Activated T-helper 1 cell treated with anti-CD3 and anti-CD28 coated beads, Interleukin-2, amount 50 U/mL, for 16 hours (primary cell): ENCODE data around the gene KLF15.

Source experiments
- DNase-seq, 2 donors: peaks; one replicate each; pipeline ENCODE4 v3.0.0-alpha.2; 2020; ENCODE audit warnings: low read depth in 1 of 2, low spot score in 1 of 2

KLF15 gene

GRCh38 chr3:126307591-126308393, 49.4 kb downstream of the KLF15 start:
- DNase-seq = no peak

DNA sequence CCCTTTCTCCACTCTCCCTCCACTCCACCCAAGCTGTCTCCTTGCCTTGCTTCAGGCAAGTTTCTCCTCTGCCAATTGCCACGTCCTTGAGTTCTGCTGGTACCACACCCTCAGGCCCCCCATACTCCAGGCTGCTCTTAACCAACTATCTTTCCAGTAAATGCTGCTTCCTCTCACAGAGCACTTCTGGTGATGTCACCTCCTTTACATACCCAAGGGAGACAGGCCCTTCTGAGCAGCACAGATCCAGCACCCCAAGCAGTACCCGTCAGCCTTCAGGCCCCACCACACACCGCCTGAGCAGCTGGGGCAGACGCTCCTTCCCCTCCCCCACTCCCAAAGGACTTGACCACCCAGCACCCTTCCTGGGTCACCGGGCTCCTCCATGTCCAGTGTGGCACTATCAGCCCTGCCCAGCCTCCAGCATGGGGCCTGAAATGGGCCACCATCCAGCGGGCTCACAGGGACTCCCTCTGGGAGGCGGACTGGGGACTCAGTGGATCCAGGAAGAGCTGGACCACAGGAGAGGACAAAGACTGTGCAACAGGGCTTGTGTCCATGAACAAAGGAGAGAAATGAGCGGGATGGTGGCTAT, 50.2 kb downstream of the KLF15 start:
- no peak for DNase-seq

DNA sequence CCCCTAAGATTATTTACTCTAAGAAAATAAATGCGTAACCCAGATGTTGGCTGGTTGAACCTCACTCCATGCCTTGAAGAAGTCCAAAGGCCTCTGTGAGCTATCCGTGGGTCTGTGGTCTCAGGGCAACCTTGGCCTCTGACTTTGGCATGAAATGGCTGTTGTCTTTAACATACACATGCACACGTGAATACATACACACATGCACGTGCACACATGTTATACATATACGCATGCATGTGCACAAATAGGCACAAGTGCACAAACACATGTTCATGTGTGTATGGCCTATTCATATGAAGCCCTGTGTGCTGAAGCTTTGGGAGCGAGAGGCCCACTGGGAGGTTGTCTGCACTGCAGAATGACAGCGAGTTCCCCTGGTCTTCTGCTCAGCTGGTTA, 50.8 kb downstream of the KLF15 start:
- no peak for DNase-seq

DNA sequence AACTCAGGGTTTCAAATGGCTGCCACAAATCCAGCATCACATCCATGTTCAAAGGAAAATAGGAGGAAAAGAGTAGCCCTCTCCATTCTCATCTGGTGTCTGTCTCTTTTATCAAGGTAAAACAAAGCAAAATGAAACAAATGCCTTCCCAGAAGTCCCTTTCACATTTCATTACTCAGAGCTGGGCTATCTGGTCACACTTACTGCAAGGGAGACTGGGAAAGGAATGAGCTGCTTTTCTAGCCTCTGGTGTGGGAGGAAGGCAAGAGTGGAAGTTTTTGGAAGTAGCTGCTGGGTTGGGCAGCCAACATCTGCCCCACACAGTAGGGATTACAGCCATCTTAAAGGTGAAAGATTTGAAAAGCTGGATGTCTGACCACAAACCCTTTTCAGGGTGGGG, 51.8 kb downstream of the KLF15 start:
- DNase-seq = no peak

DNA sequence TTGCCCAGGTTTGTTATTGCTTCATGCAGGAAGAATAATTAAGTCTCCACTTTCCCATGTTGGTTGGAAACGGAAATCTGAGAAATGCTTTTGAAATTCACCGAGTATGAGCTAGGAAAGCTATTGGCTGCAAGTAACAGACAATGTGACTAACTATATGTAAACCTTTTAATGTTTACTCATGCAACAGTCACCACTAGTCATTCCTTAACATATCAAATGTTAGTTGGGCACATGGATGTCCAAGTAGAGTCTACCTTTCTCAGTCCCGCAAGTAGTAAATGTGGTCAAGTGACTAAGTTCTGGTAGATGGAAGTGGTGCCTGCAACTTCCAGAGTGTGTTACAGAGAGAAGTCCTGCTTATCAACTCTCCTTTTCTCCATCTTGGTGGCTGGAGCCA, 52.5 kb downstream of the KLF15 start:
- DNase-seq = no peak

- no peak for DNase-seq
Measured at GRCh38 chr3:126304291-126304690, 52.9 kb downstream of the KLF15 start.

DNA sequence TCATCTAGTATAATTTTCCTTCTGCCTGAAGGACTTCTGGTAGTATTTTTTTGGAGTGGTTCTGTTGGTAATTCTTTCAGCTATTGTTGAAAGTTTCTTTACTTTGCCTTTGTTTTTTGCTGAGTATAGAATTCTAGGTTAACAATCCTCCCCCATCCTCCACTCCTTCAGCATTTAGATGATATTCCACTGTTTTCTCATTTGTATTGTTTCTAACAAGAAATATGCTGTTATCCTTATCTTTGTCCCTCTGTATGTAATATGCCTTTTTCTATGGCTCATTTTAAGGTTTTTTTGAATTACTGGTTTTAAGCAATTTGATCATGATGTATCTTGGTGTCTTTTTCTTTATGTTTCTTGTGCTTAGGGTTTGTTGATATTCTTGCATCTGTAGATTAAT, 53.9 kb downstream of the KLF15 start:
- no peak for DNase-seq

GRCh38 chr3:126300761-126301481, 56.3 kb downstream of the KLF15 start:
- DNase-seq = no peak

DNA sequence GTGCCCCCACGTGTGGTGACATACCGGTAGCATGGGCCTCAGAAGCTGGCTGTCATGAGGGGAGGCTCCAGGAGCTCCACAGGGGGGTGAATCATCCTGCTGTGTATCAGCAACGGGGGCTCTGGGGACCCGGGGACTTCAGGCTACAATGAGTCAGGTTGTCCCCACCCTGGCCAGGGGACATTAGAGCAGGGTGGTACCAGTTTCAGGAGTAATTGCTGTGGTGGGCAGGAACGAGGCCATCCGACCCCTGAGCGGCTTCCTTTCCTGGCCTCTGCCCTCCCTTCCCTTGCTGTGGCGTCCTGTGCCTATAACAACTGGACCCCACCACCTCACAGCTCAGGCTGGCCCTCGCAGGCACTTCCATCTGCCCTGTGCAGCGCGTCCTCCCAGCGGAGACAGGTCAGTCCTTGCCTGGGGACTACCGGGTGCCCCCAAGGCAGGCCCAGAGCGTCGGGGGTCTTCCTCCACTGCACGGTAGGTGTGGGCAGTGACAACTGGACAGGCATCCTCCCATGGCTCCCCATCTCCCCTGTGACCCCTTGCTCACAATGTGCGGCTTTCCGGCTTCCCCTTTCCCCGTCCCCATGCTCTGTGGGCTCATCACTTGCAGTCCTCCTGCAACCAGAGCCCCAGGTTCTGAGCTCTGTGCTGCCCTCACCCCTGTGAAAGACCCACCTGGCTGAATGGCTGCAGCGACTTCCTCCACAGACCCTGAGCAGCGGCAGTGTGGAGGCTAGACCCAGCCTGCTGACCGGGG, 57.0 kb downstream of the KLF15 start:
- DNase-seq = no peak

DNA sequence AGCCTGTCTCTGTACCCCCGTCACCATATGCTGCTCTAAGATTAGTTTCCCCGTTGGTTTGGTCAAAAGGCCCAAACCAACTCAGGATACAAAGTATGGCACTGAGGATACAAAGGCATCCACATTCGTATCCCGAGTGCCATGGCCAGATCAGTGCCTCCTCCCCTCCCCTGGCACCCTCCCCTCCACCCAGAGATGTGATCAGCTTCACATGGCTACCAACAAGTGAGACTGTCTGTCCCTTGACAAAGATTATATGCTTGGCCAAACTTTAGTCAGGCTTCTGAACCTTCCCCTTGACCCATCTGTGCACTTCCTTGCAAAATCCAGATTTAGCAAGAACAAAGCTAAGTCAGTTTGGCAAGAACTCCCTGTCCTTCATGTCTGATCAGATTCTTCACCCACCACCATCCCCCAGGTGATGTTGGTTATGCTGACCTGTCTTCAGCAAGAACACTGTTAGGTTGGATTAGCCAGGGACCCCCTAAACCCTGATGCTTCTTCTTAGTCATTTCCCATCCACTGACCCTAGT, 61.7 kb downstream of the KLF15 start:
- no peak for DNase-seq

DNA sequence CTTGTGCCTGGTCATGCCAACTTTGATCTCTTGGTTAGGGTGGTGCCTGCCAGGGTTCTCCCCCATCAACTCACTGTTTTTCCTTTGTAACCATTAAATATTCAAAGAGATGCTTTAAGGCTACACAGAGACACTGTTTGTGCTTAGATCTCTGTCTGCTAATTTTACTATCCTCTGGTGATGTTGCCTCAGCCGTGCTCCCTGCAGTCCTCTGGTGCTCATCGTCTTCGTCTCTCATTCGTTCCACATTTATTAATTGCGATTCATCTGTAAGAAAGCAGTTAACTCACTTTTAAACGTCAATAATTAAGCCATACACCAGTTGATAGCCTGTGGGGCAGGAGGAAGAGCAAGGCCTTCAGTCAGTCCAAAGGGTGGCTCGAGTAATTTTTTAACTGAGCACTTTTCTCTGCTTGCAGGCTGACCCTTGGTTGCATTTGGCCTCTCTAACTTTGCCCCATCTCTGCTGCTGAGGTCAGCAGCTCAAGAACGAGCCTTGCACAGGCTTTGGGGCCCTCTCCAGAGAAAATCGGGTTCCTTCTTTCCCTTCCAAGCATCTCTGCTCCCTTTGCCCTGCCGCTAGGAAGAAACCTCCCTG, 62.9 kb downstream of the KLF15 start:
- no peak for DNase-seq

DNA sequence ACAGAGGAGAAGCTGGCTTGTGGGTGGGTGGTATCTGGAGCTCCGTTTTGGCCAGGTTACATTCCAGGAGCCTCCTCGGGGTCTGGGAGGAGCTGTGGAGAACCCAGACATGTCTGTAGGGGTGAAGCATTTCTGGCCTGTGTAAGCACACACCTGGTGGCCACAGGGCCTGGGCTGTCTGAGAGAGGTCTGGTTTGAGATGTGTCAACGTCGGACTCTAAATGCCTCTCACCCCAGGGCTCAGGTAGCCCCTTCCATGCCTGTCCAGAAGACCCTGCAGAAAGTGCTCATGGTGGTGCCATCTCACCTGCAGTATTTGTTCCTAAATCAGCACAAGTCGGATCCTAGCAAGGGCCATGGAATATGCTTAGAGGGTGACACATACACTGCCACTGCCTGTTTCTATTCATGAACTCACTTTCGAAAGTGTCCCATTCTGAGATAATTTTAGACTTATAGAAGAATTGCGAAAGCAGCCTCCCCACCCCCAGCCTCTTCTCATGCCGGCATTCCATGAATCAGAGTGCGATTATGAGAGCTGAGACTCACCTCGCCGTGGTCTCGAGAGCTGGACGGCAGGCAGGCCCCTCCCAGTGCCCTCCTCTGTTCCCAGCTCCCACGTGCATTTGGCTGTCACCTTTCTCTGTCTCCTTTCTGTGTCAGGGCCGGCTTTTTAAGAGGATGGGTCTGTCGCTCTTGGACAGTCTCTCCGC, 63.7 kb downstream of the KLF15 start:
- no peak for DNase-seq
